HFFc6 (cell line): Measurements from ENCODE around the gene P4HTM. TPM values are rescaled to one million over a fixed set of nuclear protein-coding genes. Genes with fewer than 3 reads are reported as not detected.

ENCODE experiments used
- DNase-seq: peaks from one replicate; pipeline ENCODE4 v3.0.0-alpha.2; 2018
- H3K27ac Mint-ChIP-seq: 2 replicates; pipeline ENCODE4 v1.8.0; 2020; ENCODE audit warnings: mild to moderate bottlenecking, mixed read lengths
- H3K27me3 Mint-ChIP-seq: 2 replicates; pipeline ENCODE4 v1.8.0; 2021; ENCODE audit warnings: mild to moderate bottlenecking, moderate library complexity, mixed read lengths; ENCODE audit not compliant: insufficient read depth
- H3K36me3 Mint-ChIP-seq: 2 replicates; pipeline ENCODE4 v1.8.0; 2021; ENCODE audit warnings: low read depth, mixed read lengths
- H3K4me1 Mint-ChIP-seq: 2 replicates; pipeline ENCODE4 v1.8.0; 2020; ENCODE audit warnings: low read depth, mixed read lengths
- H3K4me3 Mint-ChIP-seq: 2 replicates; pipeline ENCODE4 v1.8.0; 2020; ENCODE audit warnings: mild to moderate bottlenecking, moderate library complexity, mixed read lengths
- H3K9me3 Mint-ChIP-seq: 2 replicates; pipeline ENCODE4 v1.8.0; 2020; ENCODE audit warnings: mild to moderate bottlenecking, mixed read lengths
- CTCF ChIP-seq: fragments of 200-600 bp; sonication (generic); IDR thresholded peaks from 2 replicates; pipeline ENCODE4 v1.5.0; 2021; ENCODE audit warnings: antibody characterized with exemption, mild to moderate bottlenecking
- total RNA-seq, 6 experiments: library from RNA; stranded (reverse); fragmentation: NEBNext Ultra II Directional; extraction: Animal tissue kit (Norgen Biotek cat#: 25700); gene quantifications; 2 replicates in 1 of 6; 3 replicates in 5 of 6; pipeline ENCODE4 v1.2.3, GENCODE V29; 2021

The P4HTM gene
- total RNA-seq, 6 experiments from 2014 or later = 29.1 to 41.4 (median 31.6) TPM

- Mint-ChIP-seq H3K27me3 (peaks cover 5% of the 10 kb centered on the region), H3K4me1 (peaks cover 14% of the 10 kb centered on the region), H3K27ac (no peak overlapping the region), H3K9me3 (no peaks in the 10 kb centered on the region), H3K4me3 (no peak overlapping the region), H3K36me3 (no peaks in the 10 kb centered on the region)
- no peak for TF ChIP-seq CTCF
- no peak for DNase-seq
Observed at GRCh38 chr3:48983096-48983495, 6.9 kb upstream of the P4HTM start.

GRCh38 chr3:48984663-48985062 lies 5.4 kb upstream of the P4HTM start:
- peaks cover 9% of the 10 kb centered on the region for H3K27me3 Mint-ChIP-seq
- peak overlapping the region; percentile 53; the same call in 1 of the 2 replicates for H3K27ac Mint-ChIP-seq
- no peaks in the 10 kb centered on the region for H3K36me3 Mint-ChIP-seq
- no peak for TF ChIP-seq CTCF
- peaks cover 25% of the 10 kb centered on the region for H3K4me1 Mint-ChIP-seq
- H3K4me3 Mint-ChIP-seq = no peak overlapping the region
- DNase-seq = no peak
- H3K9me3 Mint-ChIP-seq = no peaks in the 10 kb centered on the region

- H3K27ac Mint-ChIP-seq = no peak overlapping the region
- H3K4me1 Mint-ChIP-seq = peaks cover 26% of the 10 kb centered on the region
- H3K4me3 Mint-ChIP-seq = no peak overlapping the region
- H3K27me3 Mint-ChIP-seq = peaks cover 9% of the 10 kb centered on the region
- no peaks in the 10 kb centered on the region for H3K36me3 Mint-ChIP-seq
- H3K9me3 Mint-ChIP-seq = no peaks in the 10 kb centered on the region
- no peak for DNase-seq
- no peak for TF ChIP-seq CTCF
Observed at GRCh38 chr3:48985831-48986376, 4.1 kb upstream of the P4HTM start.

GRCh38 chr3:48989126-48989795 lies 780 bp upstream of the P4HTM start:
- no peaks in the 10 kb centered on the region for H3K9me3 Mint-ChIP-seq
- TF ChIP-seq CTCF = no peak
- H3K4me1 Mint-ChIP-seq = peaks cover 49% of the 10 kb centered on the region
- DNase-seq = no peak
- H3K27ac Mint-ChIP-seq = peak overlapping the region; percentile 99
- H3K27me3 Mint-ChIP-seq = peaks cover 9% of the 10 kb centered on the region
- peaks cover 5% of the 10 kb centered on the region; the same call in 1 of the 2 replicates for H3K36me3 Mint-ChIP-seq
- H3K4me3 Mint-ChIP-seq = peak overlapping the region; percentile 95

- peaks cover 11% of the 10 kb centered on the region for H3K36me3 Mint-ChIP-seq
Observed at GRCh38 chr3:48990636-48991469, 812 bp downstream of the P4HTM start.

More at GRCh38 chr3:48990636-48991469, 812 bp downstream of the P4HTM start:
- Mint-ChIP-seq H3K4me1 (peaks cover 44% of the 10 kb centered on the region), H3K4me3 (peak overlapping the region; percentile 94), H3K9me3 (no peaks in the 10 kb centered on the region), H3K27me3 (peaks cover 9% of the 10 kb centered on the region), H3K27ac (peak overlapping the region; percentile 88)
- TF ChIP-seq CTCF = no peak
- no peak for DNase-seq
